ENCODE results near the gene LY6G5C.

Gene LY6G5C

DNA sequence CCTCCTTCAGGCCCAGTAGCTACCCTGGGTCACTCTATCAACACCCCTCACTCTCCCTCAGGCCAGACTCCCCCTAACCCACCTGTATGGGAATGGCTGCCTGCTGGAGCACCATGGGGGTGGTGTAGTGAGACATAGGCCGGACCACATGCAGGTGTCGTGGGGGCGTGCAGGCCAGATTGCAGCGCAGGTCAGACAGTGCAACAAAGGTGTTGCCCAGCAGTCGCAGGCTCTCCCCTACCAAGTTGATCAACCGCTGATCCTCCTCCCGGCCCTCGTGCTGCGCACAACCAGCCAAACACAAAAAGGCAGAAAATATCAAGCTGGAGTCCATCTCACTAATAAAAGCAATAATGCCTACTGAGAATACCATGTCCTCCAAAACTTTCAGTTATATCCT is 35.5 kb downstream of the LY6G5C start:
- DNase-seq = no peak
- no peak for ATAC-seq
- no peaks in the 10 kb centered on the region for H3K9me3 Mint-ChIP-seq
- peaks cover 29% of the 10 kb centered on the region for H3K4me1 Mint-ChIP-seq
- H3K27ac Mint-ChIP-seq = no peak overlapping the region
- no peak overlapping the region for H3K4me3 Mint-ChIP-seq
- H3K27me3 Mint-ChIP-seq = no peaks in the 10 kb centered on the region

DNA sequence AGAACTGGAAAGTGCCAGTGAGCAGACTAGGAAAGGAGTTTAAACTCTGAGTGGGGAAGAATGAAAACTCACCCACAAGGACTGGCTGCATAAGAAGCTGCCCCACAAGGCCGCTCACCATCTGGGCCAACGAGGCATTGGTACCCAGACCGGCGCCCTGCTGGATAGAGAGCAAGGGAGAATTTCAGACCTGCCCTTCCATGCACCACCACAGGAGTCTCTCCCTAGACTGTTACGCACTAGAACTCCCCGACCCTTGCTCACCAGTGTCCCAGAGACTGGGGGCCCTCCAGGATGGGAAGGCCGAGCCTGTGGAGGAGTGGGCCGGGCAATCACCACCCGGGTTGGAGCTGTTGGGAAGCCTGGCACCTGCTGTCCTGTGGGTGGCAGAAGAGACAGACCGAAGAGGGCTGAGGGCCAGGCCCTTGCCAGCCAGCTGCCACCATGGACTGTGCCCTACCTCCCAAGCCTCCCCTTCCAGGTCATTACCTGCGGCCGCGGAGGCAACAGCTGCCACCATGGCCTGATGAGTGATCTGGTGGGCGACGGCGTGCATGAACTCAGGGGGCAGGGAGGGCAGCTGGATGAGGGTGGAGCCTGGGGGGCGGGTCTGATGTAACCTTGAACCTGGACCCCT is 36.9 kb downstream of the LY6G5C start:
- H3K4me3 Mint-ChIP-seq = no peak overlapping the region
- H3K27me3 Mint-ChIP-seq = no peaks in the 10 kb centered on the region
- H3K9me3 Mint-ChIP-seq = no peaks in the 10 kb centered on the region
- ATAC-seq = no peak
- peaks cover 25% of the 10 kb centered on the region for H3K4me1 Mint-ChIP-seq
- peak overlapping the region in 1 of 2 donors; percentile 19 for H3K27ac Mint-ChIP-seq
- no peak for DNase-seq

DNA sequence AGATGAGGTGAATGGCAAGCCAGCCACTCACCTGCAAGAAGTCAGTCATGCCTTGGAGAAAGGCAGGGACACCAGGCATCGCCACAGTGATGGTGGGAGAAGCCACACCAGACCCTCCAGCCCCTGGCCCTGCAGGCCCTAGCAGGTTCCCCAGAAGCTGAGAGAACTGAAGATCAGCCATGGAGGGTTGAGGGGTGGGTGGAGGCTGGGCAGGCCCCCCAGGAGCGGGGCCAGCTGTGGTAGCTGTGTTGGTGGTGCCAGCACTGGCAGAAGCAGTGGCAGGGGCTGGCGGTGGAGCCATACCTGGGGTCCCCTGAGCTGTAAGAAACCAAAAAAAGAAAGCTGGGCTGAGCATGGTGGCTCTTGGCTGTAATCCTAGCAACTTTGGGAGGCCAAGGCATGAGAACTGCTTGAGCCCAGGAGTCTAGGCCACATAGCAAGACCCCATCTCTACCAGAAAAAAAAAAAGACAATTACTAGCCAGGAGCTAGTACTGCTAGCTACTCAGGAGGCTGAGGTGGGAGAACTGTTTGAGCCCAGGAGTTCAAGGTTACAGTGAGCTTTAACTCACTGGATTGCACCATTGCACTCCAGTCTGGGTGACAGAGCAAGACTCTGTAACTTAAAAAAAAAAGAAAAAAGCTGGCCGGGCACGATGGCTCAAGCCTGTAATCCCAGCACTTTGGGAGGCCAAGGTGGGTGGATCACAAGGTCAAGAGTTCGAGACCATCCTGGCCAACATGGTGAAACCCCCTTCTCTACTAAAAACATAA is 37.9 kb downstream of the LY6G5C start:
- DNase-seq (no peak), ATAC-seq (no peak)
- H3K4me3 Mint-ChIP-seq = no peak overlapping the region
- no peaks in the 10 kb centered on the region for H3K27me3 Mint-ChIP-seq
- H3K4me1 Mint-ChIP-seq = peaks cover 26% of the 10 kb centered on the region
- no peaks in the 10 kb centered on the region for H3K9me3 Mint-ChIP-seq
- H3K27ac Mint-ChIP-seq = peak overlapping the region in 1 of 2 donors; percentile 67

DNA sequence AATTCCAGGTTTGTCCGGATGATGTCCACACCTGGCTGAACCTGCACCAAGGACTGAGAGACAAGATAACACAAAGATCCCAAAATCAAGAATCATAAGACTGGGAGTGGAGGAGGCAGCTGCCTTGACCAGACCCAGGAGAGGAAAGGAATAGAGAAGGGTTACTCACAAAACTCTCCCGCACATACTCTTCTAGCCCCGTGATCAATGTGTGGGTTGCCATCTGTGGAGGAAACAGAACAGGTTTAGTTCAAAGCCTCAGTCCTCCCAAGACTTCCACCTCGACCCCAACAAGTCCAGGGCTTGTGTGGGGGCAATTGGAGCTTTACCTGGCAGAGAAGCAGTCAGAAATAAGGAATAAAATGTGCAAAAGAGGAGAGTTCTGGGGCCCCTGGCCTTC is 39.5 kb downstream of the LY6G5C start:
- no peak for ATAC-seq
- H3K4me1 Mint-ChIP-seq = peaks cover 27% of the 10 kb centered on the region
- H3K27me3 Mint-ChIP-seq = no peaks in the 10 kb centered on the region
- DNase-seq = no peak
- no peaks in the 10 kb centered on the region for H3K9me3 Mint-ChIP-seq
- no peak overlapping the region for H3K4me3 Mint-ChIP-seq
- no peak overlapping the region for H3K27ac Mint-ChIP-seq

DNA sequence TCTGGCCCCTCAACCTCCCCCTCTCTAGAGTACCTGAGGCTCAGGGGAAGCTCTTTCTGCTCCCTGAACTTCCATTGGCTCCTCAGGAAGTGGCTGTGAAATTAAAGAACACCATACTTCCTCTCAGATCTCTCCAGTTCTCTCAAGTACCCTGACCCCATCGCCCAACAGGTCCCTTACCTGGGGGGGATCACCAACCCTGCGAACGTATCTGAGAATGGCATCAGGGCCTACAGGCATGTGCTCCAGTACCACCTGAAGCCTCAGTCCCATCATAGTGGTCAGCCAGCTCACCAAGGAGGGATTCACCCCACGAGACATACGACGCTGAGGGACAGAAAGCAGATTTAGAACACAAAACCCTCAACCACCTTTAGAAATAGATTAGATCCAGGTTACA is 40.3 kb downstream of the LY6G5C start:
- DNase-seq (no peak), ATAC-seq (no peak)
- H3K27me3 Mint-ChIP-seq = no peaks in the 10 kb centered on the region
- no peaks in the 10 kb centered on the region for H3K9me3 Mint-ChIP-seq
- H3K4me3 Mint-ChIP-seq = no peak overlapping the region
- peaks cover 27% of the 10 kb centered on the region for H3K4me1 Mint-ChIP-seq
- no peak overlapping the region for H3K27ac Mint-ChIP-seq

DNA sequence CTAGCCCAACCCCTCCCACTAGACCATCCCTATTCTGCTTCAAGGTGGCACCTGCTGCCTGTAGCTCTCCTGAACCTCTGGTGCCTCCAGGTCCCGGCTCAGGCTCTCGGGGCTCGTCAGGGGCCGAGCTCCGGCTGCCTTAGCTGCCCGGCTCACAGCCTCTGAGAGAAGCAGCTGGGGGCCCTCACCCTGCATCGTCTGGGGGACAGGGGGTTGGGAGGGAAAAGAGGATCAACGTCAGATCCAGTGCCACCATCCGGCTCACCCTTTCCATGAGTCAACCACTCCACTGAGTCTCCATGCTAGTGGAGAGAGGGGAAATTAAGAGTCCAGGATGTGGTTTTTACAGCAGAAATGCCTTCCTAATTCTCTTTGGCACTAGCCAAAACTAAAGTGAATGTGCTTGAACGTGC is 41.4 kb downstream of the LY6G5C start:
- DNase-seq = no peak
- ATAC-seq = peak; percentile 38
- Mint-ChIP-seq H3K27ac (peak overlapping the region; percentile 14 to 61), H3K9me3 (no peaks in the 10 kb centered on the region), H3K27me3 (no peaks in the 10 kb centered on the region), H3K4me1 (peaks cover 21% of the 10 kb centered on the region), H3K4me3 (no peak overlapping the region)

DNA sequence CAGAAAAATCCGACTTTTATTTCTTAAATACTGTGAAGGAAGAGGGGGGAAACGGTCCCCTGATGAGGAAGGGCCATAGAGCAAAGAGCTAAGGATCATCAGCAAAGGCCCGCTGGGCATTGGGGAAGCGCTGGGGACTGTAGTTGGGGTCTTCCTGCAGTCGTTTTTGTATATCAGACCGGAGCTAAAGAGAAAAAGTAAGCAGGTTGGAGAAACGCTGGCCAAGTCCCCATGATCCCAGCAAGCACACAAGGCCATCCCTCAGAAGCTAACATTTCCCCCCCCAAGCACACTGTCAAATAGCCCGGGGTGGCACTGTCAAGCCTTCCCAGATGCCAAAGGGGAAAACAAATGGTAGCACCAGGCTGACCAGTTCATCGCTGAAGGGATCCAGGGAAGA is 41.8 kb downstream of the LY6G5C start:
- H3K27ac Mint-ChIP-seq = peak overlapping the region; percentile 3 to 27
- DNase-seq = no peak
- H3K27me3 Mint-ChIP-seq = no peaks in the 10 kb centered on the region
- no peaks in the 10 kb centered on the region for H3K9me3 Mint-ChIP-seq
- ATAC-seq = no peak
- H3K4me3 Mint-ChIP-seq = no peak overlapping the region
- H3K4me1 Mint-ChIP-seq = peaks cover 24% of the 10 kb centered on the region

DNA sequence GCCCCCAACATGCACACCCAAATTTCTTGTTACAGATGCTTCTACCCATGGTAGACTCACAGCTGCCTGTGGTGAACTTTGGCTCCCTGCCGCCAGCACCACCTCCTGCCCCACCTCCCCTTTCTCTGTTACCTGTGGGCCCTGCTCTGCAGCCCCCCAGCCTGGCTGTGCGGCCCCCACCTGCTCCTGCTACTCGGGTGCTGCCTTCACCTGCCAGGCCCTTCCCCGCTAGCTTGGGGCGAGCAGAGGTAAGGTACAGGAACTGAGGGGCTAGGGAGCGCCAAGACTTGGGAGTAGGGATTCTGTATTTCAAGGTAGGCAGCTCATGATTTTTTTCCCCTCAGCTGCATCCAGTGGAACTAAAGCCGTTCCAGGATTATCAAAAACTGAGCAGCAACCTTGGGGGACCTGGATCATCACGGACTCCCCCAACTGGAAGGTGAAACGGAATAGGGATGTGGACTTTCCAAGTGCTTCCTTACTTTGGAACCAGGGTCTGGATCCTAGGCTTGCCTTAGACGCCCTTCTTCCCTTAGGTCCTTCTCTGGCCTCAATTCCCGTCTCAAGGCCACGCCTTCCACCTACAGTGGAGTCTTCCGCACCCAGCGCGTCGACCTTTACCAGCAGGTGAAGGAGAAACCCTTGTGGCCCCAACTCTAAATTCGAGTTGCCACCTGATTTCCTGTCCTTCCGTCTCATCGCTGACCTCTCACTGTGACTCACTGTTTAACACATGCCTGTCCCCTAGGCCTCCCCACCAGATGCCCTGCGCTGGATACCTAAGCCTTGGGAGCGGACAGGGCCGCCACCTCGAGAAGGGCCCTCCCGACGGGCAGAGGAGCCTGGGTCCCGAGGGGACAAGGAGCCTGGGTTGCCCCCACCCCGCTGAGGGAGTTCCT is 43.9 kb downstream of the LY6G5C start:
- H3K27ac Mint-ChIP-seq = peak overlapping the region in 1 of 2 donors; percentile 89
- peak overlapping the region in 1 of 2 donors; percentile 24 for H3K4me3 Mint-ChIP-seq
- ATAC-seq (no peak), DNase-seq (no peak)
- no peaks in the 10 kb centered on the region for H3K9me3 Mint-ChIP-seq
- H3K4me1 Mint-ChIP-seq = peaks cover 37% of the 10 kb centered on the region
- H3K27me3 Mint-ChIP-seq = no peaks in the 10 kb centered on the region

DNA sequence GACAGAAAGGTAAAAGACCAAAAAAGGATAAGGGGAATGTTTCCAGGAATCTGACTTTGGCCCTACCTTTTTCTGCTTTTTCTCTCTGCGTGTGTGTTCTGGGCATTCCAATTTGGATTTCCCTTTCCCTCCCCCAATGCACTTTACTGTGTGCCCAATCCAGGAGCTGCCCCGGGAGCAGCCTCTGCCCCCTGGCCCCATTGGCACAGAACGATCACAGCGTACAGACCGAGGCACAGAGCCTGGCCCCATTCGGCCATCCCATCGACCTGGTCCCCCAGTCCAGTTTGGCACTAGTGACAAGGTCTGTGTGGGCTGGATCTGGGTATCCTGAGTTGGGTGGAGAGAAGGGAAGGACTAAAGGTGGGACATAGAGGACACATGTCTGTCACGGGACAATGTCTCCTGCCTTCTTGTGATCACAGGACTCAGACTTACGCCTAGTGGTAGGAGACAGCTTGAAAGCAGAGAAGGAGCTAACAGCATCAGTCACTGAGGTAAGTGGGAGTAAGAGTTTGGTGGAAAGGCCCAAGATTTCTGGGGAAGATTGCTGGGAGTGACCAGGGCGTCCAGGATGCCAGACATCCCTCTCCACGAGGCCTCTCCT is 45.8 kb downstream of the LY6G5C start:
- Mint-ChIP-seq H3K9me3 (no peaks in the 10 kb centered on the region), H3K27ac (peak overlapping the region; percentile 54 to 75), H3K4me3 (no peak overlapping the region), H3K27me3 (no peaks in the 10 kb centered on the region), H3K4me1 (peaks cover 41% of the 10 kb centered on the region)
- DNase-seq = no peak
- ATAC-seq = no peak

DNA sequence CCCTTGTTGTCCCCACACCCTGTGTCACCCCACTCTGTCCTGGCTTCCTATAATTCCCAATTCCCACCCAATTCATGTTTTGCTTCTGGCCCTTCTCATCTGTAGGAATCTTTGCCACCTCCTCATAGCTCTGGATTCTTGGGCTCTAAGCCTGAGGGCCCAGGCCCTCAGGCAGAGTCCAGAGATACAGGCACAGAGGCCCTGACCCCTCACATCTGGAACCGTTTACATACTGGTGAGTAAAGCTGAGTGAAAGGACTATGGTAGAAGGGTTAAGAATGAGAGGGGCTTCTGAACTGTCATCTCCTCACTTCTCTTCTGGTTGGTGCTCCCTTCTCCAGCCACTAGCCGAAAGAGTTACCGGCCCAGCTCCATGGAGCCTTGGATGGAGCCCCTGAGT is 46.7 kb downstream of the LY6G5C start:
- Mint-ChIP-seq H3K27me3 (no peaks in the 10 kb centered on the region), H3K4me3 (no peak overlapping the region), H3K27ac (no peak overlapping the region), H3K9me3 (no peaks in the 10 kb centered on the region), H3K4me1 (peaks cover 34% of the 10 kb centered on the region)
- ATAC-seq = no peak
- DNase-seq = no peak

DNA sequence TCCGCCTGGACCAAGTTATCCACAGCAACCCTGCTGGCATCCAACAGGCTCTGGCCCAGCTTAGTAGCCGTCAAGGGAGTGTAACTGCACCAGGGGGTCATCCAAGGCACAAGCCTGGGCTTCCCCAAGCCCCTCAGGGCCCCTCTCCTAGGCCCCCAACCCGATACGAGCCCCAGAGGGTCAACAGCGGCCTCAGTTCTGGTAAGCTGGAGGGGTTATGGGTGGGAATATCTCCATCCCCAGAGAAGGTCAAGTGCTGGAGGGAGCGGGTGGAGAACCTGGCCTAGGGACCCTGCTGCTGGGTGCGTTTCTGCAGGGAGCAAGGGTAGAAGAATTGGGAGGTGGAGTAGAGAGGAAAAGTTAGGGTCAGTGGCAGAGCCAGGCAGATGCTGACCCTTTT is 47.4 kb downstream of the LY6G5C start:
- DNase-seq (no peak), ATAC-seq (no peak)
- H3K27me3 Mint-ChIP-seq = no peaks in the 10 kb centered on the region
- H3K4me3 Mint-ChIP-seq = no peak overlapping the region
- peaks cover 29% of the 10 kb centered on the region for H3K4me1 Mint-ChIP-seq
- no peaks in the 10 kb centered on the region for H3K9me3 Mint-ChIP-seq
- peak overlapping the region; percentile 27 to 28 for H3K27ac Mint-ChIP-seq

DNA sequence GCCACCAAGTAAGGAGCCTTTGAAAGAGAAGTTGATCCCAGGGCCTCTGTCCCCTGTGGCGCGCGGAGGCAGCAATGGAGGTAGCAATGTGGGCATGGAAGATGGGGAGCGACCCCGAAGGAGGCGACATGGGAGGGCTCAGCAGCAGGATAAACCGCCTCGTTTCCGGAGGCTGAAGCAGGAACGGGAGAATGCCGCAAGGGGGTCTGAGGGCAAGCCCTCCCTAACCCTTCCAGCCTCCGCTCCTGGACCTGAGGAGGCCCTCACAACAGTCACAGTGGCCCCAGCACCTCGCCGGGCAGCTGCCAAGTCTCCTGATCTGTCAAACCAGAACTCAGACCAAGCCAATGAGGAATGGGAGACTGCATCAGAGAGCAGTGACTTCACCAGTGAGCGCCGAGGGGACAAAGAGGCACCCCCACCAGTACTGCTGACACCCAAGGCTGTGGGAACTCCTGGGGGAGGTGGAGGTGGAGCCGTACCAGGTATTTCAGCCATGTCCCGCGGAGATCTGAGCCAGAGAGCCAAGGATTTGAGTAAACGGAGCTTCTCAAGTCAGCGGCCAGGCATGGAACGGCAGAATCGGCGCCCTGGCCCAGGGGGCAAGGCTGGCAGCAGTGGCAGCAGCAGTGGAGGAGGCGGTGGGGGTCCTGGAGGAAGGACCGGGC is 48.5 kb downstream of the LY6G5C start:
- H3K27me3 Mint-ChIP-seq = no peaks in the 10 kb centered on the region
- ATAC-seq = peak; percentile 11
- no peak overlapping the region for H3K4me3 Mint-ChIP-seq

DNA sequence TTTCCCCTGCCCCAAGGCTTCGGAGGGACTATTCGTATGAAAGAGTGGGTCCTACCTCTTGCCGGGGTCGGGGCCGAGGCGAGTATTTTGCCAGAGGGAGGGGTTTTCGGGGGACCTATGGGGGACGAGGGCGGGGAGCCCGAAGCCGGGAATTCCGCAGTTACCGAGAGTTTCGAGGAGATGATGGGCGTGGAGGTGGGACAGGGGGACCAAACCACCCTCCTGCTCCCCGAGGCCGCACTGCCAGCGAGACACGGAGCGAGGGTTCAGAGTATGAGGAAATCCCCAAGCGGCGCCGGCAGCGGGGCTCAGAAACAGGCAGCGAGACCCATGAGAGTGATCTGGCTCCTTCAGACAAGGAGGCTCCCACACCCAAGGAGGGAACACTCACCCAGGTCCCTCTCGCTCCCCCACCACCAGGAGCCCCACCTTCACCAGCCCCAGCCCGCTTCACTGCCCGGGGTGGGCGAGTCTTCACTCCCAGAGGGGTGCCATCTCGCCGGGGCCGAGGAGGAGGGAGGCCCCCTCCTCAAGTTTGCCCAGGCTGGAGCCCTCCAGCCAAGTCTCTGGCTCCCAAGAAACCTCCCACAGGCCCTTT is 49.1 kb downstream of the LY6G5C start:
- peaks cover 34% of the 10 kb centered on the region for H3K4me1 Mint-ChIP-seq
- ATAC-seq = peak; percentile 26
- no peak overlapping the region for H3K4me3 Mint-ChIP-seq
- no peak for DNase-seq
- peak overlapping the region in 1 of 2 donors; percentile 42 for H3K27ac Mint-ChIP-seq
- no peaks in the 10 kb centered on the region for H3K27me3 Mint-ChIP-seq
- H3K9me3 Mint-ChIP-seq = no peaks in the 10 kb centered on the region

More for the DNA sequence above, 48.5 kb downstream of the LY6G5C start:
- DNase-seq = no peak
- Mint-ChIP-seq H3K9me3 (no peaks in the 10 kb centered on the region), H3K4me1 (peaks cover 33% of the 10 kb centered on the region), H3K27ac (peak overlapping the region; percentile 48 to 69)

DNA sequence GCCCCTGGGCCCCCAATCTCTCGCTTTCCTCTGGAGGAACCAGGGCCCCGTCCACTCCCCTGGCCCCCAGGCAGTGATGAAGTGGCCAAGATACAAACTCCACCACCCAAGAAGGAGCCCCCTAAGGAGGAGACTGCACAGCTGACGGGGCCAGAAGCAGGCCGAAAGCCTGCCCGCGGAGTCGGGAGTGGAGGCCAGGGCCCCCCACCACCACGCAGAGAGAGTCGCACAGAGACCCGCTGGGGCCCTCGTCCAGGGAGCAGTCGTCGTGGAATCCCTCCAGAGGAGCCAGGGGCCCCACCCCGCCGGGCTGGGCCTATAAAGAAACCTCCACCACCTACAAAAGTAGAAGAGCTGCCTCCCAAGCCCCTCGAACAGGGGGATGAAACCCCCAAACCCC is 49.7 kb downstream of the LY6G5C start:
- no peak for ATAC-seq
- Mint-ChIP-seq H3K9me3 (no peaks in the 10 kb centered on the region), H3K27me3 (no peaks in the 10 kb centered on the region), H3K4me3 (no peak overlapping the region), H3K27ac (peak overlapping the region in 1 of 2 donors; percentile 81), H3K4me1 (peaks cover 37% of the 10 kb centered on the region)
- DNase-seq = no peak
